ENCODE results near the gene GPR84. TPM values are rescaled to one million over a fixed set of nuclear protein-coding genes. Genes with fewer than 3 reads are reported as not detected.
"Not testable (repeated sequence)": the region's sequence is repeated elsewhere in the genome, so short reads cannot be mapped to it uniquely, and the experiment has no call there.

Gene GPR84
- total and polyA plus RNA-seq, 9 of the 15 experiments (the other 6 are each of a cell fraction or from before 2014, with no cell fraction given): 0.07 to 0.18 (median 0.11) TPM; not detected in 5

DNA sequence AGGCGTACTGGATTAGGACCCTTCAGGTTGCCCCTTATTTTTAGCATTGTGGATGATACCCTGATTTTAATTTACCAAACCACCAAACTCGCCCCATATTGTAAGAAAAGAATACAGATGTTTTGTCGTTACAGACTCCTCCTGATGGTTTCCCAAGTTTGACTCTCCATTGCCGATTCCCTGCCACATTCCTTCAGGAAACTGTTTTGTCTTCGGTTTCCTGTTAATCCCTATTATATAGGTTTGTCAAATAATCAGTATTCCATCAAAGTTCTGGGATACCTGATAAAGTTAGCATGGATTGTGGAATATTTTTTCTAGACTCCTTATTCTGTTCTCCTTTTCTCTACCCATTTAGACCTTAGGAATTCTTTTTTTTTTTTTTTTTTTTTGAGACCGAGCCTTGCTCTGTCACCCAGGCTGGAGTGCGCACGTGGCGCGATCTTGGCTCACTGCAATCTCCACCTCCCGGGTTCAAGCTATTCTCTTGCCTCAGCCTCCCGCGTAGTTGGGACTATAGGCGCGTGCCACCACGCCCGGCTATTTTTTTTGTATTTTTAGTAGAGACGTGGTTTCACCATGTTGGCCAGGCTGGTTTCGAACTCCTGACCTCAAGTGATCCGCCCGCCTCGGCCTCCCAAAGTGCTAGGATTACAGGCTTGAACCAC lies 38.7 kb downstream of the GPR84 start:
- Histone ChIP-seq H3K4me3 (peak overlapping the region; percentile 70), H3K27ac (ENCODE audit: extremely low read depth, low read depth, low read length) (peak overlapping the region; percentile 96), H3K4me2 (ENCODE audit: insufficient read depth, low read length) (peak overlapping the region; percentile 95), H2AFZ (ENCODE audit: low read depth, low read length) (peak overlapping the region; percentile 13; the same call in 1 of the 2 replicates), H3K36me3 (ENCODE audit: control insufficient read depth, insufficient read depth, low read length) (peaks cover 21% of the 10 kb centered on the region), H3K9ac (ENCODE audit: insufficient read depth in 1 of 2, low read depth in 2 of 2, low read length in 2 of 2) (peak overlapping the region; percentile 88 to 99), H3K79me2 (ENCODE audit: control insufficient read depth, insufficient read depth, low read length) (peaks cover 65% of the 10 kb centered on the region), H3K4me1 (replicated peaks in 1 of 2; ENCODE audit: control insufficient read depth in 2 of 2, insufficient read depth in 2 of 2, low read length in 2 of 2) (peaks cover 36 to 42% of the 10 kb centered on the region in 2 experiments; a peak in 4 of 5 replicates)
- CTCF ChIA-PET (ENCODE audit: low intra/inter-chr PET ratio): interaction anchor here (1.1 to 1.3 kb wide), 3 partner anchors 28 to 54 kb away, joined by 4 to 6 read pairs (median 5); no protein-coding TSS in a partner anchor
- intact Hi-C loops (cut with micrococcal nuclease): loop anchor here (2.0 to 5.0 kb wide), 2 partner anchors 19 to 37 kb away; partner anchors contain the start of gene GPR84
- H3K9me3 ChIP-seq (replicated peaks; ENCODE audit: control insufficient read depth, insufficient read depth, low read depth, low read length); FAIRE-seq; H3K9me1 ChIP-seq (ENCODE audit: control insufficient read depth, insufficient read depth, low read length); H4K20me1 ChIP-seq (replicated peaks; ENCODE audit: control insufficient read depth, insufficient read depth, low read length); ATAC-seq; H3K27me3 ChIP-seq (ENCODE audit: control insufficient read depth in 2 of 2, insufficient read depth in 2 of 2, low read length in 2 of 2): not testable (repeated sequence)
- TSS peak; percentile 84 for BruUV-seq (replicated peaks)
- POLR2A ChIA-PET: interaction anchor here (0.7 to 6.7 kb wide), 18 partner anchors 8 to 1643 kb away, joined by 3 to 71 read pairs (median 7); partner anchors contain the start of genes CBX5, HNRNPA1 and NFE2
- peak in 1 of 4 experiments; percentile 62 for DNase-seq (ENCODE audit: extremely low read depth in 1 of 4, low spot score in 3 of 4)
- in situ Hi-C loops (cut with MboI): loop anchor here (5.0 kb wide), 1 partner anchor 33 kb away; no protein-coding TSS in a partner anchor
- WGBS (ENCODE audit: insufficient coverage, low coverage, missing lambda C conversion rate): under 1% methylated on average over 22 of the region's 22 CpGs
- TF ChIP-seq, protein P1, sequence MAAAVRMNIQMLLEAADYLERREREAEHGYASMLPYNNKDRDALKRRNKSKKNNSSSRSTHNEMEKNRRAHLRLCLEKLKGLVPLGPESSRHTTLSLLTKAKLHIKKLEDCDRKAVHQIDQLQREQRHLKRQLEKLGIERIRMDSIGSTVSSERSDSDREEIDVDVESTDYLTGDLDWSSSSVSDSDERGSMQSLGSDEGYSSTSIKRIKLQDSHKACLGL (CRISPR knock-in tag; IDR thresholded peaks at IDR 0.05; ENCODE audit: borderline replicate concordance, poor library complexity, severe bottlenecking): peak; percentile 41
- TF ChIP-seq, protein P2, sequence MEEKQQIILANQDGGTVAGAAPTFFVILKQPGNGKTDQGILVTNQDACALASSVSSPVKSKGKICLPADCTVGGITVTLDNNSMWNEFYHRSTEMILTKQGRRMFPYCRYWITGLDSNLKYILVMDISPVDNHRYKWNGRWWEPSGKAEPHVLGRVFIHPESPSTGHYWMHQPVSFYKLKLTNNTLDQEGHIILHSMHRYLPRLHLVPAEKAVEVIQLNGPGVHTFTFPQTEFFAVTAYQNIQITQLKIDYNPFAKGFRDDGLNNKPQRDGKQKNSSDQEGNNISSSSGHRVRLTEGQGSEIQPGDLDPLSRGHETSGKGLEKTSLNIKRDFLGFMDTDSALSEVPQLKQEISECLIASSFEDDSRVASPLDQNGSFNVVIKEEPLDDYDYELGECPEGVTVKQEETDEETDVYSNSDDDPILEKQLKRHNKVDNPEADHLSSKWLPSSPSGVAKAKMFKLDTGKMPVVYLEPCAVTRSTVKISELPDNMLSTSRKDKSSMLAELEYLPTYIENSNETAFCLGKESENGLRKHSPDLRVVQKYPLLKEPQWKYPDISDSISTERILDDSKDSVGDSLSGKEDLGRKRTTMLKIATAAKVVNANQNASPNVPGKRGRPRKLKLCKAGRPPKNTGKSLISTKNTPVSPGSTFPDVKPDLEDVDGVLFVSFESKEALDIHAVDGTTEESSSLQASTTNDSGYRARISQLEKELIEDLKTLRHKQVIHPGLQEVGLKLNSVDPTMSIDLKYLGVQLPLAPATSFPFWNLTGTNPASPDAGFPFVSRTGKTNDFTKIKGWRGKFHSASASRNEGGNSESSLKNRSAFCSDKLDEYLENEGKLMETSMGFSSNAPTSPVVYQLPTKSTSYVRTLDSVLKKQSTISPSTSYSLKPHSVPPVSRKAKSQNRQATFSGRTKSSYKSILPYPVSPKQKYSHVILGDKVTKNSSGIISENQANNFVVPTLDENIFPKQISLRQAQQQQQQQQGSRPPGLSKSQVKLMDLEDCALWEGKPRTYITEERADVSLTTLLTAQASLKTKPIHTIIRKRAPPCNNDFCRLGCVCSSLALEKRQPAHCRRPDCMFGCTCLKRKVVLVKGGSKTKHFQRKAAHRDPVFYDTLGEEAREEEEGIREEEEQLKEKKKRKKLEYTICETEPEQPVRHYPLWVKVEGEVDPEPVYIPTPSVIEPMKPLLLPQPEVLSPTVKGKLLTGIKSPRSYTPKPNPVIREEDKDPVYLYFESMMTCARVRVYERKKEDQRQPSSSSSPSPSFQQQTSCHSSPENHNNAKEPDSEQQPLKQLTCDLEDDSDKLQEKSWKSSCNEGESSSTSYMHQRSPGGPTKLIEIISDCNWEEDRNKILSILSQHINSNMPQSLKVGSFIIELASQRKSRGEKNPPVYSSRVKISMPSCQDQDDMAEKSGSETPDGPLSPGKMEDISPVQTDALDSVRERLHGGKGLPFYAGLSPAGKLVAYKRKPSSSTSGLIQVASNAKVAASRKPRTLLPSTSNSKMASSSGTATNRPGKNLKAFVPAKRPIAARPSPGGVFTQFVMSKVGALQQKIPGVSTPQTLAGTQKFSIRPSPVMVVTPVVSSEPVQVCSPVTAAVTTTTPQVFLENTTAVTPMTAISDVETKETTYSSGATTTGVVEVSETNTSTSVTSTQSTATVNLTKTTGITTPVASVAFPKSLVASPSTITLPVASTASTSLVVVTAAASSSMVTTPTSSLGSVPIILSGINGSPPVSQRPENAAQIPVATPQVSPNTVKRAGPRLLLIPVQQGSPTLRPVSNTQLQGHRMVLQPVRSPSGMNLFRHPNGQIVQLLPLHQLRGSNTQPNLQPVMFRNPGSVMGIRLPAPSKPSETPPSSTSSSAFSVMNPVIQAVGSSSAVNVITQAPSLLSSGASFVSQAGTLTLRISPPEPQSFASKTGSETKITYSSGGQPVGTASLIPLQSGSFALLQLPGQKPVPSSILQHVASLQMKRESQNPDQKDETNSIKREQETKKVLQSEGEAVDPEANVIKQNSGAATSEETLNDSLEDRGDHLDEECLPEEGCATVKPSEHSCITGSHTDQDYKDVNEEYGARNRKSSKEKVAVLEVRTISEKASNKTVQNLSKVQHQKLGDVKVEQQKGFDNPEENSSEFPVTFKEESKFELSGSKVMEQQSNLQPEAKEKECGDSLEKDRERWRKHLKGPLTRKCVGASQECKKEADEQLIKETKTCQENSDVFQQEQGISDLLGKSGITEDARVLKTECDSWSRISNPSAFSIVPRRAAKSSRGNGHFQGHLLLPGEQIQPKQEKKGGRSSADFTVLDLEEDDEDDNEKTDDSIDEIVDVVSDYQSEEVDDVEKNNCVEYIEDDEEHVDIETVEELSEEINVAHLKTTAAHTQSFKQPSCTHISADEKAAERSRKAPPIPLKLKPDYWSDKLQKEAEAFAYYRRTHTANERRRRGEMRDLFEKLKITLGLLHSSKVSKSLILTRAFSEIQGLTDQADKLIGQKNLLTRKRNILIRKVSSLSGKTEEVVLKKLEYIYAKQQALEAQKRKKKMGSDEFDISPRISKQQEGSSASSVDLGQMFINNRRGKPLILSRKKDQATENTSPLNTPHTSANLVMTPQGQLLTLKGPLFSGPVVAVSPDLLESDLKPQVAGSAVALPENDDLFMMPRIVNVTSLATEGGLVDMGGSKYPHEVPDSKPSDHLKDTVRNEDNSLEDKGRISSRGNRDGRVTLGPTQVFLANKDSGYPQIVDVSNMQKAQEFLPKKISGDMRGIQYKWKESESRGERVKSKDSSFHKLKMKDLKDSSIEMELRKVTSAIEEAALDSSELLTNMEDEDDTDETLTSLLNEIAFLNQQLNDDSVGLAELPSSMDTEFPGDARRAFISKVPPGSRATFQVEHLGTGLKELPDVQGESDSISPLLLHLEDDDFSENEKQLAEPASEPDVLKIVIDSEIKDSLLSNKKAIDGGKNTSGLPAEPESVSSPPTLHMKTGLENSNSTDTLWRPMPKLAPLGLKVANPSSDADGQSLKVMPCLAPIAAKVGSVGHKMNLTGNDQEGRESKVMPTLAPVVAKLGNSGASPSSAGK (IDR thresholded peaks at IDR 0.05): peak; percentile 78
- TF ChIP-seq, protein P3, sequence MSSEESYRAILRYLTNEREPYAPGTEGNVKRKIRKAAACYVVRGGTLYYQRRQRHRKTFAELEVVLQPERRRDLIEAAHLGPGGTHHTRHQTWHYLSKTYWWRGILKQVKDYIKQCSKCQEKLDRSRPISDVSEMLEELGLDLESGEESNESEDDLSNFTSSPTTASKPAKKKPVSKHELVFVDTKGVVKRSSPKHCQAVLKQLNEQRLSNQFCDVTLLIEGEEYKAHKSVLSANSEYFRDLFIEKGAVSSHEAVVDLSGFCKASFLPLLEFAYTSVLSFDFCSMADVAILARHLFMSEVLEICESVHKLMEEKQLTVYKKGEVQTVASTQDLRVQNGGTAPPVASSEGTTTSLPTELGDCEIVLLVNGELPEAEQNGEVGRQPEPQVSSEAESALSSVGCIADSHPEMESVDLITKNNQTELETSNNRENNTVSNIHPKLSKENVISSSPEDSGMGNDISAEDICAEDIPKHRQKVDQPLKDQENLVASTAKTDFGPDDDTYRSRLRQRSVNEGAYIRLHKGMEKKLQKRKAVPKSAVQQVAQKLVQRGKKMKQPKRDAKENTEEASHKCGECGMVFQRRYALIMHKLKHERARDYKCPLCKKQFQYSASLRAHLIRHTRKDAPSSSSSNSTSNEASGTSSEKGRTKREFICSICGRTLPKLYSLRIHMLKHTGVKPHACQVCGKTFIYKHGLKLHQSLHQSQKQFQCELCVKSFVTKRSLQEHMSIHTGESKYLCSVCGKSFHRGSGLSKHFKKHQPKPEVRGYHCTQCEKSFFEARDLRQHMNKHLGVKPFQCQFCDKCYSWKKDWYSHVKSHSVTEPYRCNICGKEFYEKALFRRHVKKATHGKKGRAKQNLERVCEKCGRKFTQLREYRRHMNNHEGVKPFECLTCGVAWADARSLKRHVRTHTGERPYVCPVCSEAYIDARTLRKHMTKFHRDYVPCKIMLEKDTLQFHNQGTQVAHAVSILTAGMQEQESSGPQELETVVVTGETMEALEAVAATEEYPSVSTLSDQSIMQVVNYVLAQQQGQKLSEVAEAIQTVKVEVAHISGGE (CRISPR knock-in tag; IDR thresholded peaks at IDR 0.05): 0 out of 6 replicates have a peak, but pooled peaks of 1 of the 3 experiments have one; percentile 27

Measured in K562 (cell line).